ENCODE results near the gene DDX10. TPM values are rescaled to one million over a fixed set of nuclear protein-coding genes. Genes with fewer than 3 reads are reported as not detected.

Gene DDX10
- polyA plus RNA-seq, 1 of the 3 experiments (the other 2 are of a cell fraction), result 35.8 TPM

GRCh38 chr11:108872781-108873291 lies 208.0 kb downstream of the DDX10 start:
- H3K4me1 ChIP-seq (ENCODE audit: control insufficient read depth in 1 of 2, insufficient read depth in 2 of 2, low read depth in 1 of 2, low read length in 1 of 2), result peaks cover 0 to 59% of the 10 kb centered on the region in 2 experiments; a peak in 3 of 4 replicates
- peak overlapping the region; percentile 49; the same call in 1 of the 2 replicates for H3K4me2 ChIP-seq
- H3K9me3 ChIP-seq, result no peaks in the 10 kb centered on the region
- no peaks in the 10 kb centered on the region for H4K20me1 ChIP-seq (ENCODE audit: insufficient read depth)
- DNase-seq, result no peak
- WGBS (ENCODE audit: low lambda C conversion rate), result 59% methylated on average over 3 of the region's 3 CpGs
- 0 out of 2 replicates have a peak, but pooled peaks cover 7% of the 10 kb centered on the region for H3K79me2 ChIP-seq (ENCODE audit: insufficient read depth)
- peak overlapping the region; percentile 64; the same call in 1 of the 2 replicates for H3K9ac ChIP-seq
- no peaks in the 10 kb centered on the region for H3K27me3 ChIP-seq (ENCODE audit: insufficient read depth)
- TF ChIP-seq USF2 (IDR thresholded peaks at IDR 0.05; ENCODE audit: borderline replicate concordance, low read depth, low read length), result no peak
- TF ChIP-seq MEF2A (IDR thresholded peaks at IDR 0.05; ENCODE audit: borderline replicate concordance, low read depth), result no peak
- no peak for TF ChIP-seq IRF3 (IDR thresholded peaks at IDR 0.05; ENCODE audit: low read depth, low read length)
- no peak for TF ChIP-seq USF1 (IDR thresholded peaks at IDR 0.05; ENCODE audit: borderline replicate concordance, low read depth)
- no peak; the same call in 1 of the 2 replicates for TF ChIP-seq NFIC (IDR thresholded peaks at IDR 0.05; ENCODE audit: borderline replicate concordance)
- TF ChIP-seq CTCF (IDR thresholded peaks at IDR 0.05), result no peak
- no peak for TF ChIP-seq RAD21 (IDR thresholded peaks at IDR 0.05; ENCODE audit: low read length)
- TF ChIP-seq TCF12 (IDR thresholded peaks at IDR 0.05), result peak; percentile 3; the same call in 1 of the 2 replicates
- 0 out of 2 replicates have a peak, but pooled peaks have one; percentile 8 for TF ChIP-seq JUND (IDR thresholded peaks at IDR 0.05)
- TF ChIP-seq TAF1 (IDR thresholded peaks at IDR 0.05; ENCODE audit: borderline replicate concordance, low read depth, low read length), result no peak
- no peak for TF ChIP-seq POLR2AphosphoS5 (IDR thresholded peaks at IDR 0.05; ENCODE audit: low read depth, low read length)
- no peak for TF ChIP-seq SMC3 (IDR thresholded peaks at IDR 0.05; ENCODE audit: low read depth, low read length)
- TF ChIP-seq MXI1 (IDR thresholded peaks at IDR 0.05; ENCODE audit: low read depth, low read length), result no peak
- TF ChIP-seq EP300 (IDR thresholded peaks at IDR 0.05; ENCODE audit: borderline replicate concordance in 1 of 2, low read depth in 1 of 2, low read length in 1 of 2), result no peak
- no peak for TF ChIP-seq RXRA (IDR thresholded peaks at IDR 0.05; ENCODE audit: borderline replicate concordance, low read depth)
- no peak for TF ChIP-seq RFX5 (IDR thresholded peaks at IDR 0.05; ENCODE audit: low read length)
- peak; percentile 11; the same call in 1 of the 2 replicates for TF ChIP-seq PBX3 (IDR thresholded peaks at IDR 0.05)
- no peak for TF ChIP-seq GATA2 (CRISPR knock-in tag; IDR thresholded peaks at IDR 0.05)
- H3F3A ChIP-seq (replicated peaks; ENCODE audit: insufficient read depth), result peaks cover 68% of the 10 kb centered on the region
- ChIA-PET CTCF (no interaction called here), POLR2A (no interaction called here)
- H3K36me3 ChIP-seq (replicated peaks in 1 of 2; ENCODE audit: control insufficient read depth in 1 of 2, insufficient read depth in 2 of 2, low read length in 1 of 2), result peaks cover 0 to under 1% of the 10 kb centered on the region in 2 experiments
- H3K9me2 ChIP-seq, result no peaks in the 10 kb centered on the region
- H3K27ac ChIP-seq (ENCODE audit: low read depth in 2 of 2, low read length in 1 of 2), result peak overlapping the region in 1 of 2 experiments; percentile 97; a peak in 3 of 4 replicates
- H3K4me3 ChIP-seq (ENCODE audit: low read depth in 2 of 2, low read length in 1 of 2), result no peak overlapping the region
- no peak overlapping the region for H2AFZ ChIP-seq (ENCODE audit: low read depth)

All from SK-N-SH (cell line).